Measurements from ENCODE around the gene MTCL1.

The MTCL1 gene

GRCh38 chr18:8781671-8782070, 76.3 kb downstream of the MTCL1 start:
- no peak overlapping the region for H3K4me3 ChIP-seq (ENCODE audit: low read depth, low read length)
- TF ChIP-seq CTCF (IDR thresholded peaks at IDR 0.05; ENCODE audit: low read depth, low read length, missing control alignments), result no peak
- DNase-seq (ENCODE audit: low read depth), result no peak

- no peak overlapping the region for H3K4me3 ChIP-seq (ENCODE audit: low read depth, low read length)
- no peak for DNase-seq (ENCODE audit: low read depth)
- TF ChIP-seq CTCF (IDR thresholded peaks at IDR 0.05; ENCODE audit: low read depth, low read length, missing control alignments), result no peak
Measured at GRCh38 chr18:8783335-8783993, 78.1 kb downstream of the MTCL1 start.

GRCh38 chr18:8783994-8784530, 78.7 kb downstream of the MTCL1 start:
- no peak for TF ChIP-seq CTCF (IDR thresholded peaks at IDR 0.05; ENCODE audit: low read depth, low read length, missing control alignments)
- no peak overlapping the region for H3K4me3 ChIP-seq (ENCODE audit: low read depth, low read length)
- DNase-seq (ENCODE audit: low read depth), result no peak

GRCh38 chr18:8785261-8785660, 79.9 kb downstream of the MTCL1 start:
- no peak for DNase-seq (ENCODE audit: low read depth)
- no peak overlapping the region for H3K4me3 ChIP-seq (ENCODE audit: low read depth, low read length)
- TF ChIP-seq CTCF (IDR thresholded peaks at IDR 0.05; ENCODE audit: low read depth, low read length, missing control alignments), result no peak

GRCh38 chr18:8785855-8786482, 80.6 kb downstream of the MTCL1 start:
- TF ChIP-seq CTCF (IDR thresholded peaks at IDR 0.05; ENCODE audit: low read depth, low read length, missing control alignments), result no peak
- no peak for DNase-seq (ENCODE audit: low read depth)

GRCh38 chr18:8786483-8787370, 81.4 kb downstream of the MTCL1 start:
- no peak overlapping the region for H3K4me3 ChIP-seq (ENCODE audit: low read depth, low read length)
- no peak for DNase-seq (ENCODE audit: low read depth)
- TF ChIP-seq CTCF (IDR thresholded peaks at IDR 0.05; ENCODE audit: low read depth, low read length, missing control alignments), result no peak

More at GRCh38 chr18:8785855-8786482, 80.6 kb downstream of the MTCL1 start:
- no peak overlapping the region for H3K4me3 ChIP-seq (ENCODE audit: low read depth, low read length)
